ENCODE data around the gene DKKL1. TPM values are rescaled to one million over a fixed set of nuclear protein-coding genes. Genes with fewer than 3 reads are reported as not detected.

DKKL1 gene
- total and polyA plus RNA-seq, 4 donors: 0.58 to 0.95 (median 0.88) TPM

- H3K9ac ChIP-seq (ENCODE audit: insufficient read depth in 1 of 2, low read length in 2 of 2): no peak overlapping the region
- H3K36me3 ChIP-seq (ENCODE audit: control insufficient read depth in 4 of 4, insufficient read depth in 4 of 4, low read length in 4 of 4): peaks cover 0 to 8% (median 5%) of the 10 kb centered on the region in 4 donors
- H3K27me3 ChIP-seq (ENCODE audit: control insufficient read depth in 3 of 3, insufficient read depth in 3 of 3, low read length in 2 of 3): no peaks in the 10 kb centered on the region
- DNase-seq (no peak), ATAC-seq (ENCODE audit: insufficient read depth, low FRiP score) (no peak)
- no peaks in the 10 kb centered on the region for H3K9me3 ChIP-seq (ENCODE audit: control insufficient read depth in 4 of 4, insufficient read depth in 3 of 4, low read length in 3 of 4)
- no peak for TF ChIP-seq CTCF (IDR thresholded peaks at IDR 0.05; ENCODE audit: control extremely low read depth, extremely low read depth)
- H3K4me3 ChIP-seq: no peak overlapping the region
- peak overlapping the region in 1 of 2 donors; percentile 27 for H3K27ac ChIP-seq (ENCODE audit: low read depth in 1 of 2, low read length in 1 of 2)
- WGBS, 2 donors: 49 to 71% methylated on average over 3 of the region's 3 CpGs
- H3K4me1 ChIP-seq (ENCODE audit: control insufficient read depth in 5 of 5, insufficient read depth in 5 of 5, low read length in 5 of 5): peaks cover 0 to 9% (median 1%) of the 10 kb centered on the region in 5 donors
These were observed 30.3 kb upstream of the DKKL1 start for GRCh38 chr19:49333418-49333805.

GRCh38 chr19:49333811-49334288 is 29.8 kb upstream of the DKKL1 start:
- Histone ChIP-seq H3K4me1 (ENCODE audit: control insufficient read depth in 5 of 5, insufficient read depth in 5 of 5, low read length in 5 of 5) (peaks cover 0 to 11% (median 4%) of the 10 kb centered on the region in 5 donors), H3K9ac (ENCODE audit: insufficient read depth in 1 of 2, low read length in 2 of 2) (no peak overlapping the region), H3K4me3 (no peak overlapping the region), H3K9me3 (ENCODE audit: control insufficient read depth in 4 of 4, insufficient read depth in 3 of 4, low read length in 3 of 4) (no peaks in the 10 kb centered on the region), H3K27ac (ENCODE audit: low read depth in 1 of 2, low read length in 1 of 2) (peak overlapping the region in 1 of 2 donors; percentile 27), H3K27me3 (ENCODE audit: control insufficient read depth in 3 of 3, insufficient read depth in 3 of 3, low read length in 2 of 3) (no peaks in the 10 kb centered on the region), H3K36me3 (ENCODE audit: control insufficient read depth in 4 of 4, insufficient read depth in 4 of 4, low read length in 4 of 4) (peaks cover 0 to 8% (median 4%) of the 10 kb centered on the region in 4 donors)
- TF ChIP-seq CTCF (IDR thresholded peaks at IDR 0.05; ENCODE audit: control extremely low read depth, extremely low read depth): no peak
- WGBS, 2 donors: 14 to 27% methylated on average over 8 of the region's 8 CpGs
- ATAC-seq (ENCODE audit: insufficient read depth, low FRiP score) (no peak), DNase-seq (no peak)

- H3K27ac ChIP-seq (ENCODE audit: low read depth in 1 of 2, low read length in 1 of 2): peak within 1 kb of the TSS in 1 of 2 donors; percentile 71
- no peak within 1 kb of the TSS for H3K9ac ChIP-seq (ENCODE audit: insufficient read depth in 1 of 2, low read length in 2 of 2)
- peak within 1 kb of the TSS; percentile 8 for H3K4me3 ChIP-seq
- peaks cover 0 to 8% (median 3%) of the 10 kb centered on the region in 4 donors for H3K36me3 ChIP-seq (ENCODE audit: control insufficient read depth in 4 of 4, insufficient read depth in 4 of 4, low read length in 4 of 4)
- H3K4me1 ChIP-seq (ENCODE audit: control insufficient read depth in 5 of 5, insufficient read depth in 5 of 5, low read length in 5 of 5): peaks cover 0 to 15% (median 5%) of the 10 kb centered on the region in 5 donors
- no peaks in the 10 kb centered on the region for H3K9me3 ChIP-seq (ENCODE audit: control insufficient read depth in 4 of 4, insufficient read depth in 3 of 4, low read length in 3 of 4)
- no peaks in the 10 kb centered on the region for H3K27me3 ChIP-seq (ENCODE audit: control insufficient read depth in 3 of 3, insufficient read depth in 3 of 3, low read length in 2 of 3)
- DNase-seq: no peak
- WGBS, 2 donors: 28 to 59% methylated on average over 12 to 13 of the region's 13 CpGs
- no peak for TF ChIP-seq CTCF (IDR thresholded peaks at IDR 0.05; ENCODE audit: control extremely low read depth, extremely low read depth)
- ATAC-seq (ENCODE audit: insufficient read depth, low FRiP score): no peak
These were observed 28.4 kb upstream of the DKKL1 start, which contains the start of gene CD37 for GRCh38 chr19:49335071-49335783. Gene CD37, plus strand, starts transcription at chr19:49335406. Its CDS starts 135 bp downstream, at chr19:49335541.

Data from lung (tissue), 12 donors.